ENCODE measurements around the gene SBK2. TPM values are rescaled to one million over a fixed set of nuclear protein-coding genes. Genes with fewer than 3 reads are reported as not detected.

SBK2 gene
- total and polyA plus RNA-seq, 2 donors (not counting 3 experiments of a cell fraction or from before 2014, with no cell fraction given), result not detected

DNA sequence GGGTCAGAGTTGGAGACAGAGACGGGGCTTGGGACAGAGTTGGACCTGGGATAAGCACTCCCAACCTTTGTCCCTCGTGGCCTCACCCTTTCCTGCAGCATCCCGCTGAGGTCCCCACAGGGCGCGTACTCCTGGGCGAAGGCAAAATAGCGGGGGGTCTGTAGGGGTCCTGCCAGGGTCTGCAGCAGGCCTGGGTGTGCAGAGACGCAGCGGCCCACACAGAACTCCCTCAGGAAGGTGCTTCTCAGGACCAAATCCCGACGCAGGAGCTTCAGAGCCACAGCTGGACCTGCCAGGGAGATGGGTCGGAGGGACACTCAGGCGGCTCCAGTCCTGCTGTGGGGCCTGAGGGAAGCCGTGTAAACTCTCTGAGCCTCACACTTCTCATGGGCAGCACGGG lies 7.1 kb upstream of the SBK2 start:
- CTCF ChIA-PET, result no interaction called here
- Histone ChIP-seq H2AFZ (ENCODE audit: low read depth, low read length) (no peak overlapping the region), H3K27ac (ENCODE audit: insufficient read depth, low read depth, low read length) (no peak overlapping the region), H3K27me3 (ENCODE audit: control insufficient read depth in 2 of 2, insufficient read depth in 2 of 2, low read length in 2 of 2) (no peaks in the 10 kb centered on the region), H3K4me2 (ENCODE audit: insufficient read depth, low read length) (no peak overlapping the region), H3K36me3 (ENCODE audit: control insufficient read depth in 2 of 2, extremely low read depth in 1 of 2, insufficient read depth in 2 of 2, low read length in 2 of 2) (no peaks in the 10 kb centered on the region), H3K4me1 (ENCODE audit: control insufficient read depth, extremely low read depth, insufficient read depth, low read length) (peaks cover 21% of the 10 kb centered on the region), H3K9ac (replicated peaks; ENCODE audit: extremely low read depth, insufficient read depth, low read length) (no peak overlapping the region), H3K79me2 (ENCODE audit: control insufficient read depth, insufficient read depth, low read length) (no peaks in the 10 kb centered on the region), H3K9me3 (replicated peaks; ENCODE audit: control insufficient read depth, insufficient read depth, low read length) (no peaks in the 10 kb centered on the region), H3K4me3 (replicated peaks in 1 of 3; ENCODE audit: insufficient read depth in 1 of 3, low read depth in 1 of 3, low read length in 3 of 3) (no peak overlapping the region), H4K20me1 (replicated peaks; ENCODE audit: control insufficient read depth, extremely low read depth, insufficient read depth, low read length) (no peaks in the 10 kb centered on the region), H3K9me1 (replicated peaks; ENCODE audit: control insufficient read depth, extremely low read depth, insufficient read depth, low read length) (no peaks in the 10 kb centered on the region)
- no TSS peak for BruUV-seq (replicated peaks)
- POLR2A ChIA-PET, result interaction anchor here (0.5 kb wide), 1 partner anchor 81 kb away, joined by 5 read pairs; the partner anchor contains the start of gene ZNF784
- no peak for FAIRE-seq
- intact Hi-C loops (cut with micrococcal nuclease) (no loop called here), dilution Hi-C loops (cut with MboI; ENCODE audit: extremely low pct_ligation_motif_present, low sequenced_read_pairs) (no loop called here)
- DNase-seq (ENCODE audit: low read depth, low spot score), result no peak
- no peak for TF ChIP-seq MYC (IDR thresholded peaks at IDR 0.05; ENCODE audit: low read depth, low read length)
- no peak for TF ChIP-seq EZH2 (IDR thresholded peaks at IDR 0.05; ENCODE audit: borderline replicate concordance, low read depth, low read length, severe bottlenecking)
- TF ChIP-seq, protein P1, sequence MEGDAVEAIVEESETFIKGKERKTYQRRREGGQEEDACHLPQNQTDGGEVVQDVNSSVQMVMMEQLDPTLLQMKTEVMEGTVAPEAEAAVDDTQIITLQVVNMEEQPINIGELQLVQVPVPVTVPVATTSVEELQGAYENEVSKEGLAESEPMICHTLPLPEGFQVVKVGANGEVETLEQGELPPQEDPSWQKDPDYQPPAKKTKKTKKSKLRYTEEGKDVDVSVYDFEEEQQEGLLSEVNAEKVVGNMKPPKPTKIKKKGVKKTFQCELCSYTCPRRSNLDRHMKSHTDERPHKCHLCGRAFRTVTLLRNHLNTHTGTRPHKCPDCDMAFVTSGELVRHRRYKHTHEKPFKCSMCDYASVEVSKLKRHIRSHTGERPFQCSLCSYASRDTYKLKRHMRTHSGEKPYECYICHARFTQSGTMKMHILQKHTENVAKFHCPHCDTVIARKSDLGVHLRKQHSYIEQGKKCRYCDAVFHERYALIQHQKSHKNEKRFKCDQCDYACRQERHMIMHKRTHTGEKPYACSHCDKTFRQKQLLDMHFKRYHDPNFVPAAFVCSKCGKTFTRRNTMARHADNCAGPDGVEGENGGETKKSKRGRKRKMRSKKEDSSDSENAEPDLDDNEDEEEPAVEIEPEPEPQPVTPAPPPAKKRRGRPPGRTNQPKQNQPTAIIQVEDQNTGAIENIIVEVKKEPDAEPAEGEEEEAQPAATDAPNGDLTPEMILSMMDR (IDR thresholded peaks at IDR 0.05; ENCODE audit: extremely low read depth in 1 of 2, insufficient read depth in 1 of 2, low read depth in 1 of 2, low read length in 2 of 2), result no peak
- TF ChIP-seq POLR2A (IDR thresholded peaks at IDR 0.05; ENCODE audit: low read depth, low read length), result no peak
- no peak for TF ChIP-seq POLR2AphosphoS5 (IDR thresholded peaks at IDR 0.05; ENCODE audit: insufficient read depth, low read depth, low read length)
- no peak for TF ChIP-seq FOS (IDR thresholded peaks at IDR 0.05; ENCODE audit: borderline replicate concordance, insufficient read depth, low read length)
- TF ChIP-seq, protein P2, sequence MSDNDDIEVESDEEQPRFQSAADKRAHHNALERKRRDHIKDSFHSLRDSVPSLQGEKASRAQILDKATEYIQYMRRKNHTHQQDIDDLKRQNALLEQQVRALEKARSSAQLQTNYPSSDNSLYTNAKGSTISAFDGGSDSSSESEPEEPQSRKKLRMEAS (IDR thresholded peaks at IDR 0.05; ENCODE audit: insufficient read depth, insufficient read length), result no peak
- TF ChIP-seq GATA2 (IDR thresholded peaks at IDR 0.05; ENCODE audit: insufficient read depth, insufficient read length, low read depth, low read length), result no peak
- TF ChIP-seq JUN (IDR thresholded peaks at IDR 0.05; ENCODE audit: borderline replicate concordance, insufficient read depth, insufficient read length, low read depth), result no peak

Measured in endothelial cell of umbilical vein (primary cell).